Body of pancreas (tissue), 4 donors: ENCODE measurements around the gene WASF3.

ENCODE experiments used
- POLR2A ChIP-seq, 3 donors: fragments of 450-650 bp; IDR thresholded peaks; one replicate each; pipeline ENCODE4 v1.6.1; 2016; ENCODE audit warnings: antibody characterized with exemption in 3 of 3, mild to moderate bottlenecking in 2 of 3
- TF ChIP-seq, protein P1 (sequence below), 7 experiments: fragments of 450-650 bp in 4 of 7; fragments of 200-600 bp in 3 of 7; sonication (generic) in 3 of 7; IDR thresholded peaks; one replicate each; pipeline ENCODE4 v1.5.1; 2016 to 2019; ENCODE audit warnings: antibody characterized with exemption in 7 of 7

DNA sequence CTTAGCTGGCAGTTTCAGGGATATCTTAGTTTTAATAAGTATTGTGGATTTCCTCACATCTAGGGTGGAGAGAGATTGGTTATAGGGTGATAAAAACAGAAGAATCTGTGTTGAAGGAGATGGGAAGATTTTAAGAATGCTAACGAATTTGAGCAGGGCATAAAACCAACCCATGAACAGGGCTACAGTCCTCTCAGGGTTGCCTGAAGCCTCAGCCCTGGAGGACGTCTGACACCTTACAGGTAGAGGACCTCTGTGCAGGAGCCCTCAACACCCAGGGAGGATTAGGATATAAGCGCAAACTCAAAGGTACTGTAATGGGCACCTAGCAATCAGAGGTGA is 461 bp upstream of the WASF3 start:
- TF ChIP-seq, protein P1, sequence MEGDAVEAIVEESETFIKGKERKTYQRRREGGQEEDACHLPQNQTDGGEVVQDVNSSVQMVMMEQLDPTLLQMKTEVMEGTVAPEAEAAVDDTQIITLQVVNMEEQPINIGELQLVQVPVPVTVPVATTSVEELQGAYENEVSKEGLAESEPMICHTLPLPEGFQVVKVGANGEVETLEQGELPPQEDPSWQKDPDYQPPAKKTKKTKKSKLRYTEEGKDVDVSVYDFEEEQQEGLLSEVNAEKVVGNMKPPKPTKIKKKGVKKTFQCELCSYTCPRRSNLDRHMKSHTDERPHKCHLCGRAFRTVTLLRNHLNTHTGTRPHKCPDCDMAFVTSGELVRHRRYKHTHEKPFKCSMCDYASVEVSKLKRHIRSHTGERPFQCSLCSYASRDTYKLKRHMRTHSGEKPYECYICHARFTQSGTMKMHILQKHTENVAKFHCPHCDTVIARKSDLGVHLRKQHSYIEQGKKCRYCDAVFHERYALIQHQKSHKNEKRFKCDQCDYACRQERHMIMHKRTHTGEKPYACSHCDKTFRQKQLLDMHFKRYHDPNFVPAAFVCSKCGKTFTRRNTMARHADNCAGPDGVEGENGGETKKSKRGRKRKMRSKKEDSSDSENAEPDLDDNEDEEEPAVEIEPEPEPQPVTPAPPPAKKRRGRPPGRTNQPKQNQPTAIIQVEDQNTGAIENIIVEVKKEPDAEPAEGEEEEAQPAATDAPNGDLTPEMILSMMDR (IDR thresholded peaks at IDR 0.05) = peak in 1 of 7 experiments; percentile 18
- no peak for TF ChIP-seq POLR2A (IDR thresholded peaks at IDR 0.05)
